HEK293 (cell line): ENCODE measurements around the gene DYNC2I2.
A peak's percentile ranks its signal among the peaks of the same experiment; 100 is the strongest.

ENCODE experiments used
- GLIS1 ChIP-seq: fragments of 450-650 bp; formaldehyde crosslinking; IDR thresholded peaks from 2 replicates; pipeline ENCODE4 v1.5.1; 2016; ENCODE audit warnings: missing biosample characterization, missing genetic modification characterization
- SP2 ChIP-seq: fragments of 450-650 bp; formaldehyde crosslinking; IDR thresholded peaks from 2 replicates; pipeline ENCODE4 v1.5.1; 2016; ENCODE audit warnings: missing biosample characterization, missing genetic modification characterization
- TCF7L2 ChIP-seq: IDR thresholded peaks from 2 replicates; pipeline ENCODE4 v1.6.1; 2011; ENCODE audit warnings: low read depth, mild to moderate bottlenecking, inconsistent platforms, low read length, moderate library complexity, borderline replicate concordance
- ZEB2 ChIP-seq: fragments of 450-650 bp; formaldehyde crosslinking; IDR thresholded peaks from 2 replicates; pipeline ENCODE4 v1.5.1; 2016; ENCODE audit warnings: missing biosample characterization, missing genetic modification characterization
- ZIC2 ChIP-seq: fragments of 450-650 bp; formaldehyde crosslinking; IDR thresholded peaks from 2 replicates; pipeline ENCODE4 v1.5.1; 2016; ENCODE audit warnings: missing biosample characterization, missing genetic modification characterization
- ZNF23 ChIP-seq: fragments of 450-650 bp; formaldehyde crosslinking; IDR thresholded peaks from 2 replicates; pipeline ENCODE4 v1.5.1; 2016; ENCODE audit warnings: missing biosample characterization, missing genetic modification characterization, borderline replicate concordance
- ZNF311 ChIP-seq: fragments of 450-650 bp; formaldehyde crosslinking; IDR thresholded peaks from 2 replicates; pipeline ENCODE4 v1.5.1; 2017; ENCODE audit warnings: missing biosample characterization, missing genetic modification characterization, borderline replicate concordance
- ZNF416 ChIP-seq: fragments of 450-650 bp; formaldehyde crosslinking; IDR thresholded peaks from 2 replicates; pipeline ENCODE4 v1.5.1; 2016; ENCODE audit warnings: missing biosample characterization, missing genetic modification characterization
- ZNF423 ChIP-seq: fragments of 450-650 bp; formaldehyde crosslinking; IDR thresholded peaks from 2 replicates; pipeline ENCODE4 v1.5.1; 2016; ENCODE audit warnings: missing biosample characterization, missing genetic modification characterization
- ZNF521 ChIP-seq: fragments of 450-650 bp; formaldehyde crosslinking; IDR thresholded peaks from 2 replicates; pipeline ENCODE4 v1.5.1; 2017; ENCODE audit warnings: missing biosample characterization, mild to moderate bottlenecking, missing genetic modification characterization
- ZNF529 ChIP-seq: fragments of 450-650 bp; formaldehyde crosslinking; IDR thresholded peaks from 2 replicates; pipeline ENCODE4 v1.5.1; 2017; ENCODE audit warnings: missing genetic modification characterization, missing biosample characterization; ENCODE audit not compliant: insufficient replicate concordance
- ZNF548 ChIP-seq: fragments of 450-650 bp; formaldehyde crosslinking; IDR thresholded peaks from 2 replicates; pipeline ENCODE4 v1.5.1; 2016; ENCODE audit warnings: missing biosample characterization, missing genetic modification characterization
- ZNF600 ChIP-seq: fragments of 450-650 bp; formaldehyde crosslinking; IDR thresholded peaks from 2 replicates; pipeline ENCODE4 v1.5.1; 2016; ENCODE audit warnings: missing biosample characterization, missing genetic modification characterization
- ZNF664 ChIP-seq: fragments of 450-650 bp; formaldehyde crosslinking; IDR thresholded peaks from 2 replicates; pipeline ENCODE4 v1.5.1; 2016; ENCODE audit warnings: missing biosample characterization, missing genetic modification characterization
- TF ChIP-seq, protein P1 (sequence below): fragments of 450-650 bp; formaldehyde crosslinking; IDR thresholded peaks from 2 replicates; pipeline ENCODE4 v1.5.1; 2016; ENCODE audit warnings: missing biosample characterization, missing genetic modification characterization, borderline replicate concordance
- TF ChIP-seq, protein P2 (sequence below): fragments of 450-650 bp; formaldehyde crosslinking; IDR thresholded peaks from 2 replicates; pipeline ENCODE4 v1.5.1; 2016; ENCODE audit warnings: missing biosample characterization, missing genetic modification characterization, low read depth
- TF ChIP-seq, protein P3 (sequence below): fragments of 450-650 bp; formaldehyde crosslinking; IDR thresholded peaks from 2 replicates; pipeline ENCODE4 v1.5.1; 2016; ENCODE audit warnings: missing biosample characterization, missing genetic modification characterization
- TF ChIP-seq, protein P4 (sequence below): fragments of 450-650 bp; formaldehyde crosslinking; IDR thresholded peaks from 2 replicates; pipeline ENCODE4 v1.5.1; 2016; ENCODE audit warnings: missing biosample characterization, missing genetic modification characterization
- TF ChIP-seq, protein P5 (sequence below): fragments of 450-650 bp; formaldehyde crosslinking; conservative IDR thresholded peaks from 2 replicates; pipeline ENCODE4 v1.5.1; 2016; ENCODE audit warnings: low read depth, missing biosample characterization, missing genetic modification characterization

DYNC2I2 gene

DNA sequence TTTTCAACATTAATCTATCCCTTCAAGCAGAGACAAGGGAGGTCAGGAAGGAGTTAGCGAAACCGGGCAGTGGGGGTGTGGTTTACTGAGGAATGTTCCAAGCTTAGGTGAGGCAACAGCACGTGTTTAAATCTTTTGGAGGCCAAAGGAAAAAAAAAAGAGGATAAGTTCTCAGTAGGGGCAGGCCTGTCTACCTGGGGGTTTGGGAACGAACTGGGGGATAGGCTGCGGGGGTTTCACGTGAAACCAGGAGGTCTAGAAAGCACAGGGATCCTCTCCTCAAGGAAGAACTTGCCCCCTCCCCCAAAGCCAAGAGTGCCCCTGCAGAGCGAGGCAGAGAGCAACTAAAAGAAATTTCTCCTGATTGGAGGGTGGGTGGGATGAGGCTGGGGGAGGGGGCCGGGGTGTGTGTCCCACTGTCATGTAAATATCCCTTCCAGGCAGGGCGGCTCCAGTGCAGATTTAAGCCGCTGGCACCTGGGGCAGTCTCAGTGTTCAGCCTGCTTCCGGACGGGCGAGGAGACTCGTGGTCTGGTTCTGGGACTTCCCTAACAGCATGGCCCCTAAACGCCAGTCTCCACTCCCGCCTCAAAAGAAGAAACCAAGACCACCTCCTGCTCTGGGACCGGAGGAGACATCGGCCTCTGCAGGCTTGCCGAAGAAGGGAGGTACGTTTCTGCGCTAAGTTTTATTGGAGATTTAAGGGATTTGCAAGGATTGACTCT lies 26.9 kb upstream of the DYNC2I2 start (continued):
- TF ChIP-seq, protein P1, sequence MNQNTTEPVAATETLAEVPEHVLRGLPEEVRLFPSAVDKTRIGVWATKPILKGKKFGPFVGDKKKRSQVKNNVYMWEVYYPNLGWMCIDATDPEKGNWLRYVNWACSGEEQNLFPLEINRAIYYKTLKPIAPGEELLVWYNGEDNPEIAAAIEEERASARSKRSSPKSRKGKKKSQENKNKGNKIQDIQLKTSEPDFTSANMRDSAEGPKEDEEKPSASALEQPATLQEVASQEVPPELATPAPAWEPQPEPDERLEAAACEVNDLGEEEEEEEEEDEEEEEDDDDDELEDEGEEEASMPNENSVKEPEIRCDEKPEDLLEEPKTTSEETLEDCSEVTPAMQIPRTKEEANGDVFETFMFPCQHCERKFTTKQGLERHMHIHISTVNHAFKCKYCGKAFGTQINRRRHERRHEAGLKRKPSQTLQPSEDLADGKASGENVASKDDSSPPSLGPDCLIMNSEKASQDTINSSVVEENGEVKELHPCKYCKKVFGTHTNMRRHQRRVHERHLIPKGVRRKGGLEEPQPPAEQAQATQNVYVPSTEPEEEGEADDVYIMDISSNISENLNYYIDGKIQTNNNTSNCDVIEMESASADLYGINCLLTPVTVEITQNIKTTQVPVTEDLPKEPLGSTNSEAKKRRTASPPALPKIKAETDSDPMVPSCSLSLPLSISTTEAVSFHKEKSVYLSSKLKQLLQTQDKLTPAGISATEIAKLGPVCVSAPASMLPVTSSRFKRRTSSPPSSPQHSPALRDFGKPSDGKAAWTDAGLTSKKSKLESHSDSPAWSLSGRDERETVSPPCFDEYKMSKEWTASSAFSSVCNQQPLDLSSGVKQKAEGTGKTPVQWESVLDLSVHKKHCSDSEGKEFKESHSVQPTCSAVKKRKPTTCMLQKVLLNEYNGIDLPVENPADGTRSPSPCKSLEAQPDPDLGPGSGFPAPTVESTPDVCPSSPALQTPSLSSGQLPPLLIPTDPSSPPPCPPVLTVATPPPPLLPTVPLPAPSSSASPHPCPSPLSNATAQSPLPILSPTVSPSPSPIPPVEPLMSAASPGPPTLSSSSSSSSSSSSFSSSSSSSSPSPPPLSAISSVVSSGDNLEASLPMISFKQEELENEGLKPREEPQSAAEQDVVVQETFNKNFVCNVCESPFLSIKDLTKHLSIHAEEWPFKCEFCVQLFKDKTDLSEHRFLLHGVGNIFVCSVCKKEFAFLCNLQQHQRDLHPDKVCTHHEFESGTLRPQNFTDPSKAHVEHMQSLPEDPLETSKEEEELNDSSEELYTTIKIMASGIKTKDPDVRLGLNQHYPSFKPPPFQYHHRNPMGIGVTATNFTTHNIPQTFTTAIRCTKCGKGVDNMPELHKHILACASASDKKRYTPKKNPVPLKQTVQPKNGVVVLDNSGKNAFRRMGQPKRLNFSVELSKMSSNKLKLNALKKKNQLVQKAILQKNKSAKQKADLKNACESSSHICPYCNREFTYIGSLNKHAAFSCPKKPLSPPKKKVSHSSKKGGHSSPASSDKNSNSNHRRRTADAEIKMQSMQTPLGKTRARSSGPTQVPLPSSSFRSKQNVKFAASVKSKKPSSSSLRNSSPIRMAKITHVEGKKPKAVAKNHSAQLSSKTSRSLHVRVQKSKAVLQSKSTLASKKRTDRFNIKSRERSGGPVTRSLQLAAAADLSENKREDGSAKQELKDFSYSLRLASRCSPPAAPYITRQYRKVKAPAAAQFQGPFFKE (tag by site-specific recombination): no peak
- TF ChIP-seq ZNF548 (no peak), ZNF521 (tag by site-specific recombination) (no peak), ZNF600 (tag by site-specific recombination) (peak; percentile 29; the same call in 1 of the 2 replicates), ZNF529 (tag by site-specific recombination) (no peak), ZNF23 (tag by site-specific recombination) (no peak), ZEB2 (no peak), ZNF311 (tag by site-specific recombination) (no peak), GLIS1 (tag by site-specific recombination) (peak; percentile 93), ZNF416 (no peak), TCF7L2 (no peak), ZNF664 (tag by site-specific recombination) (no peak), ZNF423 (no peak), ZIC2 (tag by site-specific recombination) (peak; percentile 68), SP2 (tag by site-specific recombination) (0 out of 2 replicates have a peak, but pooled peaks have one; percentile 5)
- TF ChIP-seq, protein P2, sequence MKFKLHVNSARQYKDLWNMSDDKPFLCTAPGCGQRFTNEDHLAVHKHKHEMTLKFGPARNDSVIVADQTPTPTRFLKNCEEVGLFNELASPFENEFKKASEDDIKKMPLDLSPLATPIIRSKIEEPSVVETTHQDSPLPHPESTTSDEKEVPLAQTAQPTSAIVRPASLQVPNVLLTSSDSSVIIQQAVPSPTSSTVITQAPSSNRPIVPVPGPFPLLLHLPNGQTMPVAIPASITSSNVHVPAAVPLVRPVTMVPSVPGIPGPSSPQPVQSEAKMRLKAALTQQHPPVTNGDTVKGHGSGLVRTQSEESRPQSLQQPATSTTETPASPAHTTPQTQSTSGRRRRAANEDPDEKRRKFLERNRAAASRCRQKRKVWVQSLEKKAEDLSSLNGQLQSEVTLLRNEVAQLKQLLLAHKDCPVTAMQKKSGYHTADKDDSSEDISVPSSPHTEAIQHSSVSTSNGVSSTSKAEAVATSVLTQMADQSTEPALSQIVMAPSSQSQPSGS (tag by site-specific recombination): no peak
- TF ChIP-seq, protein P3, sequence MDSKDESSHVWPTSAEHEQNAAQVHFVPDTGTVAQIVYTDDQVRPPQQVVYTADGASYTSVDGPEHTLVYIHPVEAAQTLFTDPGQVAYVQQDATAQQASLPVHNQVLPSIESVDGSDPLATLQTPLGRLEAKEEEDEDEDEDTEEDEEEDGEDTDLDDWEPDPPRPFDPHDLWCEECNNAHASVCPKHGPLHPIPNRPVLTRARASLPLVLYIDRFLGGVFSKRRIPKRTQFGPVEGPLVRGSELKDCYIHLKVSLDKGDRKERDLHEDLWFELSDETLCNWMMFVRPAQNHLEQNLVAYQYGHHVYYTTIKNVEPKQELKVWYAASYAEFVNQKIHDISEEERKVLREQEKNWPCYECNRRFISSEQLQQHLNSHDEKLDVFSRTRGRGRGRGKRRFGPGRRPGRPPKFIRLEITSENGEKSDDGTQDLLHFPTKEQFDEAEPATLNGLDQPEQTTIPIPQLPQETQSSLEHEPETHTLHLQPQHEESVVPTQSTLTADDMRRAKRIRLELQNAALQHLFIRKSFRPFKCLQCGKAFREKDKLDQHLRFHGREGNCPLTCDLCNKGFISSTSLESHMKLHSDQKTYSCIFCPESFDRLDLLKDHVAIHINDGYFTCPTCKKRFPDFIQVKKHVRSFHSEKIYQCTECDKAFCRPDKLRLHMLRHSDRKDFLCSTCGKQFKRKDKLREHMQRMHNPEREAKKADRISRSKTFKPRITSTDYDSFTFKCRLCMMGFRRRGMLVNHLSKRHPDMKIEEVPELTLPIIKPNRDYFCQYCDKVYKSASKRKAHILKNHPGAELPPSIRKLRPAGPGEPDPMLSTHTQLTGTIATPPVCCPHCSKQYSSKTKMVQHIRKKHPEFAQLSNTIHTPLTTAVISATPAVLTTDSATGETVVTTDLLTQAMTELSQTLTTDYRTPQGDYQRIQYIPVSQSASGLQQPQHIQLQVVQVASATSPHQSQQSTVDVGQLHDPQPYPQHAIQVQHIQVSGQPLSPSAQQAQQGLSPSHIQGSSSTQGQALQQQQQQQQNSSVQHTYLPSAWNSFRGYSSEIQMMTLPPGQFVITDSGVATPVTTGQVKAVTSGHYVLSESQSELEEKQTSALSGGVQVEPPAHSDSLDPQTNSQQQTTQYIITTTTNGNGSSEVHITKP (tag by site-specific recombination): peak; percentile 99
- TF ChIP-seq, protein P4, sequence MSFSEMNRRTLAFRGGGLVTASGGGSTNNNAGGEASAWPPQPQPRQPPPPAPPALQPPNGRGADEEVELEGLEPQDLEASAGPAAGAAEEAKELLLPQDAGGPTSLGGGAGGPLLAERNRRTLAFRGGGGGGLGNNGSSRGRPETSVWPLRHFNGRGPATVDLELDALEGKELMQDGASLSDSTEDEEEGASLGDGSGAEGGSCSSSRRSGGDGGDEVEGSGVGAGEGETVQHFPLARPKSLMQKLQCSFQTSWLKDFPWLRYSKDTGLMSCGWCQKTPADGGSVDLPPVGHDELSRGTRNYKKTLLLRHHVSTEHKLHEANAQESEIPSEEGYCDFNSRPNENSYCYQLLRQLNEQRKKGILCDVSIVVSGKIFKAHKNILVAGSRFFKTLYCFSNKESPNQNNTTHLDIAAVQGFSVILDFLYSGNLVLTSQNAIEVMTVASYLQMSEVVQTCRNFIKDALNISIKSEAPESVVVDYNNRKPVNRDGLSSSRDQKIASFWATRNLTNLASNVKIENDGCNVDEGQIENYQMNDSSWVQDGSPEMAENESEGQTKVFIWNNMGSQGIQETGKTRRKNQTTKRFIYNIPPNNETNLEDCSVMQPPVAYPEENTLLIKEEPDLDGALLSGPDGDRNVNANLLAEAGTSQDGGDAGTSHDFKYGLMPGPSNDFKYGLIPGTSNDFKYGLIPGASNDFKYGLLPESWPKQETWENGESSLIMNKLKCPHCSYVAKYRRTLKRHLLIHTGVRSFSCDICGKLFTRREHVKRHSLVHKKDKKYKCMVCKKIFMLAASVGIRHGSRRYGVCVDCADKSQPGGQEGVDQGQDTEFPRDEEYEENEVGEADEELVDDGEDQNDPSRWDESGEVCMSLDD: no peak
- TF ChIP-seq, protein P5, sequence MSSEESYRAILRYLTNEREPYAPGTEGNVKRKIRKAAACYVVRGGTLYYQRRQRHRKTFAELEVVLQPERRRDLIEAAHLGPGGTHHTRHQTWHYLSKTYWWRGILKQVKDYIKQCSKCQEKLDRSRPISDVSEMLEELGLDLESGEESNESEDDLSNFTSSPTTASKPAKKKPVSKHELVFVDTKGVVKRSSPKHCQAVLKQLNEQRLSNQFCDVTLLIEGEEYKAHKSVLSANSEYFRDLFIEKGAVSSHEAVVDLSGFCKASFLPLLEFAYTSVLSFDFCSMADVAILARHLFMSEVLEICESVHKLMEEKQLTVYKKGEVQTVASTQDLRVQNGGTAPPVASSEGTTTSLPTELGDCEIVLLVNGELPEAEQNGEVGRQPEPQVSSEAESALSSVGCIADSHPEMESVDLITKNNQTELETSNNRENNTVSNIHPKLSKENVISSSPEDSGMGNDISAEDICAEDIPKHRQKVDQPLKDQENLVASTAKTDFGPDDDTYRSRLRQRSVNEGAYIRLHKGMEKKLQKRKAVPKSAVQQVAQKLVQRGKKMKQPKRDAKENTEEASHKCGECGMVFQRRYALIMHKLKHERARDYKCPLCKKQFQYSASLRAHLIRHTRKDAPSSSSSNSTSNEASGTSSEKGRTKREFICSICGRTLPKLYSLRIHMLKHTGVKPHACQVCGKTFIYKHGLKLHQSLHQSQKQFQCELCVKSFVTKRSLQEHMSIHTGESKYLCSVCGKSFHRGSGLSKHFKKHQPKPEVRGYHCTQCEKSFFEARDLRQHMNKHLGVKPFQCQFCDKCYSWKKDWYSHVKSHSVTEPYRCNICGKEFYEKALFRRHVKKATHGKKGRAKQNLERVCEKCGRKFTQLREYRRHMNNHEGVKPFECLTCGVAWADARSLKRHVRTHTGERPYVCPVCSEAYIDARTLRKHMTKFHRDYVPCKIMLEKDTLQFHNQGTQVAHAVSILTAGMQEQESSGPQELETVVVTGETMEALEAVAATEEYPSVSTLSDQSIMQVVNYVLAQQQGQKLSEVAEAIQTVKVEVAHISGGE (tag by site-specific recombination): no peak
